Measurements from ENCODE around the gene CROCC2.

Gene CROCC2

GRCh38 chr2:240949791-240950705, 43.9 kb downstream of the CROCC2 start:
- Histone ChIP-seq H3K4me3 (ENCODE audit: low read depth, low read length) (no peak overlapping the region), H3K36me3 (no peaks in the 10 kb centered on the region), H3K27ac (no peak overlapping the region), H3K27me3 (ENCODE audit: insufficient read depth, low read depth, severe bottlenecking) (no peaks in the 10 kb centered on the region), H3K9me3 (ENCODE audit: severe bottlenecking) (no peaks in the 10 kb centered on the region)
- DNase-seq = no peak
- TF ChIP-seq CTCF (IDR thresholded peaks at IDR 0.05; ENCODE audit: low read depth, low read length) = no peak

GRCh38 chr2:240951045-240951594, 45.0 kb downstream of the CROCC2 start:
- no peak overlapping the region for H3K4me3 ChIP-seq (ENCODE audit: low read depth, low read length)
- H3K27me3 ChIP-seq (ENCODE audit: insufficient read depth, low read depth, severe bottlenecking) = no peaks in the 10 kb centered on the region
- DNase-seq = no peak
- no peaks in the 10 kb centered on the region for H3K9me3 ChIP-seq (ENCODE audit: severe bottlenecking)
- TF ChIP-seq CTCF (IDR thresholded peaks at IDR 0.05; ENCODE audit: low read depth, low read length) = no peak
- H3K36me3 ChIP-seq = no peaks in the 10 kb centered on the region
- no peak overlapping the region for H3K27ac ChIP-seq

GRCh38 chr2:240952496-240953246, 46.5 kb downstream of the CROCC2 start:
- DNase-seq = no peak
- H3K27ac ChIP-seq = no peak overlapping the region
- no peak overlapping the region for H3K4me3 ChIP-seq (ENCODE audit: low read depth, low read length)
- H3K36me3 ChIP-seq = no peaks in the 10 kb centered on the region
- no peaks in the 10 kb centered on the region for H3K9me3 ChIP-seq (ENCODE audit: severe bottlenecking)
- no peak for TF ChIP-seq CTCF (IDR thresholded peaks at IDR 0.05; ENCODE audit: low read depth, low read length)
- H3K27me3 ChIP-seq (ENCODE audit: insufficient read depth, low read depth, severe bottlenecking) = no peaks in the 10 kb centered on the region

- Histone ChIP-seq H3K27me3 (ENCODE audit: insufficient read depth, low read depth, severe bottlenecking) (no peaks in the 10 kb centered on the region), H3K36me3 (no peaks in the 10 kb centered on the region), H3K9me3 (ENCODE audit: severe bottlenecking) (no peaks in the 10 kb centered on the region), H3K4me3 (ENCODE audit: low read depth, low read length) (no peak overlapping the region), H3K27ac (no peak overlapping the region)
- TF ChIP-seq CTCF (IDR thresholded peaks at IDR 0.05; ENCODE audit: low read depth, low read length) = no peak
- DNase-seq = no peak
These were observed 47.6 kb downstream of the CROCC2 start for GRCh38 chr2:240953426-240954410.

Measured in WERI-Rb-1 (cell line).